ENCODE measurements around the gene DHX16. TPM values are rescaled to one million over a fixed set of nuclear protein-coding genes. Genes with fewer than 3 reads are reported as not detected.
"Not testable (repeated sequence)": the region's sequence is repeated elsewhere in the genome, so short reads cannot be mapped to it uniquely, and the experiment has no call there.

DHX16 gene
- total RNA-seq, 1 experiment from 2014 or later = 34.8 TPM

- Histone ChIP-seq H3K9me3 (ENCODE audit: control insufficient read depth, low read depth, low read length) (no peaks in the 10 kb centered on the region), H2BK15ac (ENCODE audit: low read depth, low read length) (no peak overlapping the region), H2AFZ (ENCODE audit: low read length) (no peak overlapping the region), H2BK5ac (ENCODE audit: insufficient read length, low read length) (peak overlapping the region; percentile 79), H3T11ph (ENCODE audit: low read length) (no peak overlapping the region), H2BK20ac (ENCODE audit: low read depth, low read length, poor library complexity, severe bottlenecking) (no peak overlapping the region), H3K4me1 (ENCODE audit: insufficient read depth, low read length) (no peaks in the 10 kb centered on the region), H4K91ac (ENCODE audit: insufficient read length, low read depth, low read length) (no peak overlapping the region), H3K79me1 (ENCODE audit: insufficient read depth, low read depth, low read length, poor library complexity, severe bottlenecking) (no peaks in the 10 kb centered on the region), H2AK5ac (ENCODE audit: insufficient read length, low read length) (no peak overlapping the region), H2BK120ac (ENCODE audit: low read depth, low read length, poor library complexity, severe bottlenecking) (no peak overlapping the region), H3K4me2 (ENCODE audit: insufficient read depth, insufficient read length, low read length) (peak overlapping the region; percentile 92), H3K23me2 (ENCODE audit: insufficient read length, low read depth, low read length, poor library complexity, severe bottlenecking) (peaks cover 15% of the 10 kb centered on the region), H3K27ac (ENCODE audit: insufficient read length, low read depth, low read length) (peak overlapping the region; percentile 81), H3K9ac (ENCODE audit: extremely low read depth, insufficient read length, low read length) (peak overlapping the region; percentile 90), H3K18ac (ENCODE audit: insufficient read length, low read depth, low read length) (peak overlapping the region; percentile 78), H3K56ac (ENCODE audit: insufficient read length, low read depth, low read length) (no peak overlapping the region), H3K14ac (ENCODE audit: insufficient read depth, low read length) (peak overlapping the region; percentile 75; the same call in 1 of the 2 replicates), H3K23ac (ENCODE audit: insufficient read length, low read depth, low read length) (no peak overlapping the region), H3K4ac (ENCODE audit: low read depth, low read length) (no peak overlapping the region; the same call in 1 of the 2 replicates), H2BK12ac (ENCODE audit: insufficient read length, low read depth, low read length) (no peak overlapping the region), H4K20me1 (ENCODE audit: control insufficient read depth, insufficient read depth, insufficient read length) (no peaks in the 10 kb centered on the region), H3K79me2 (ENCODE audit: insufficient read depth, low read length) (peaks cover 11% of the 10 kb centered on the region; the same call in 1 of the 2 replicates), H3K27me3 (ENCODE audit: insufficient read depth, low read length) (no peaks in the 10 kb centered on the region), H4K5ac (ENCODE audit: insufficient read length, low read depth, low read length) (peak overlapping the region; percentile 58), H4K8ac (replicated peaks; ENCODE audit: insufficient read length, low read depth, low read length) (no peak overlapping the region)
- WGBS (ENCODE audit: extremely low coverage, insufficient read length, low lambda C conversion rate) = no CpG with 5 or more reads among the region's 8 CpGs
- no peak for DNase-seq
- no peak for TF ChIP-seq CTCF (conservative IDR thresholded peaks at IDR 0.05)
- Mint-ChIP-seq H3K27me3 (ENCODE audit: low read depth) (peaks cover 3% of the 10 kb centered on the region; the same call in 1 of the 2 replicates), H3K36me3 (ENCODE audit: insufficient read depth in 1 of 3, low read depth in 3 of 3) (peaks cover 42 to 58% (median 54%) of the 10 kb centered on the region in 3 experiments), H3K4me3 (peak overlapping the region; percentile 93 to 98), H3K4me1 (peaks cover 37 to 49% of the 10 kb centered on the region in 2 experiments), H3K27ac (peak overlapping the region; percentile 99 to 100 (median 99)), H3K9me3 (peaks cover 6 to 7% of the 10 kb centered on the region in 2 experiments; a peak in 4 of 5 replicates)
Measured at GRCh38 chr6:30719356-30719755, 46.5 kb upstream of the DHX16 start.

GRCh38 chr6:30717845-30718720 is 45.3 kb upstream of the DHX16 start:
- not testable (repeated sequence) for H3K9me3 Mint-ChIP-seq; H2BK12ac ChIP-seq (ENCODE audit: insufficient read length, low read depth, low read length); H3K27me3 ChIP-seq (ENCODE audit: insufficient read depth, low read length); H3K14ac ChIP-seq (ENCODE audit: insufficient read depth, low read length); H3T11ph ChIP-seq (ENCODE audit: low read length); H3K4ac ChIP-seq (ENCODE audit: low read depth, low read length); H2AK5ac ChIP-seq (ENCODE audit: insufficient read length, low read length); DNase-seq; H2BK120ac ChIP-seq (ENCODE audit: low read depth, low read length, poor library complexity, severe bottlenecking); H4K20me1 ChIP-seq (ENCODE audit: control insufficient read depth, insufficient read depth, insufficient read length); H2BK15ac ChIP-seq (ENCODE audit: low read depth, low read length); H3K79me1 ChIP-seq (ENCODE audit: insufficient read depth, low read depth, low read length, poor library complexity, severe bottlenecking); H3K4me1 ChIP-seq (ENCODE audit: insufficient read depth, low read length); H3K23ac ChIP-seq (ENCODE audit: insufficient read length, low read depth, low read length); H3K27me3 Mint-ChIP-seq (ENCODE audit: low read depth); H2BK20ac ChIP-seq (ENCODE audit: low read depth, low read length, poor library complexity, severe bottlenecking); H4K8ac ChIP-seq (replicated peaks; ENCODE audit: insufficient read length, low read depth, low read length); H4K91ac ChIP-seq (ENCODE audit: insufficient read length, low read depth, low read length); H2AFZ ChIP-seq (ENCODE audit: low read length); H3K9me3 ChIP-seq (ENCODE audit: control insufficient read depth, low read depth, low read length)
- WGBS (ENCODE audit: extremely low coverage, insufficient read length, low lambda C conversion rate) = no CpG with 5 or more reads among the region's 37 CpGs
- H3K56ac ChIP-seq (ENCODE audit: insufficient read length, low read depth, low read length) = peak overlapping the region; percentile 4
- peak overlapping the region; percentile 81 for H3K18ac ChIP-seq (ENCODE audit: insufficient read length, low read depth, low read length)
- H3K79me2 ChIP-seq (ENCODE audit: insufficient read depth, low read length) = peaks cover 11% of the 10 kb centered on the region; the same call in 1 of the 2 replicates
- Mint-ChIP-seq H3K36me3 (ENCODE audit: insufficient read depth in 1 of 3, low read depth in 3 of 3) (peaks cover 38 to 58% (median 53%) of the 10 kb centered on the region in 3 experiments), H3K4me3 (peak overlapping the region; percentile 93 to 98), H3K27ac (peak overlapping the region; percentile 100), H3K4me1 (peaks cover 29 to 36% of the 10 kb centered on the region in 2 experiments)
- H2BK5ac ChIP-seq (ENCODE audit: insufficient read length, low read length) = peak overlapping the region; percentile 33
- peaks cover 15% of the 10 kb centered on the region for H3K23me2 ChIP-seq (ENCODE audit: insufficient read length, low read depth, low read length, poor library complexity, severe bottlenecking)
- H4K5ac ChIP-seq (ENCODE audit: insufficient read length, low read depth, low read length) = peak overlapping the region; percentile 31
- H3K9ac ChIP-seq (ENCODE audit: extremely low read depth, insufficient read length, low read length) = peak overlapping the region; percentile 92
- H3K4me2 ChIP-seq (ENCODE audit: insufficient read depth, insufficient read length, low read length) = peak overlapping the region; percentile 37
- H3K27ac ChIP-seq (ENCODE audit: insufficient read length, low read depth, low read length) = peak overlapping the region; percentile 90

All from H9 (cell line).